K562 (cell line): ENCODE measurements around the gene TRIM37. TPM values are rescaled to one million over a fixed set of nuclear protein-coding genes. Genes with fewer than 3 reads are reported as not detected.
A peak's percentile ranks its signal among the peaks of the same experiment; 100 is the strongest.

Source experiments
- CCAR2 ChIP-seq: fragments of 200-400 bp; formaldehyde crosslinking; IDR thresholded peaks from 2 replicates; pipeline ENCODE4 v1.6.1; 2017; ENCODE audit warnings: mild to moderate bottlenecking, low read depth, low read length
- CEBPZ ChIP-seq: fragments of 150-350 bp; IDR thresholded peaks from 2 replicates; pipeline ENCODE4 v1.6.1; 2014; ENCODE audit warnings: low read depth, mild to moderate bottlenecking, low read length, borderline replicate concordance
- CREB5 ChIP-seq: fragments of 250-450 bp; sonication (Bioruptor Pico); IDR thresholded peaks from 2 replicates; pipeline ENCODE4 v1.5.0; 2020; ENCODE audit warnings: mild to moderate bottlenecking
- FOXP1 ChIP-seq: sonication (generic); formaldehyde crosslinking; IDR thresholded peaks from 2 replicates; pipeline ENCODE4 v1.8.0; 2022; ENCODE audit warnings: mild to moderate bottlenecking, missing genetic modification reagents
- GATAD2B ChIP-seq: fragments of 450-650 bp; IDR thresholded peaks from 2 replicates; pipeline ENCODE4 v1.6.1; 2017; ENCODE audit warnings: mild to moderate bottlenecking, borderline replicate concordance
- HSF4 ChIP-seq: fragments of 250-450 bp; sonication (Bioruptor Pico); IDR thresholded peaks from 2 replicates; pipeline ENCODE4 v2.1.2; 2022; ENCODE audit warnings: mild to moderate bottlenecking, moderate library complexity, borderline replicate concordance
- ID3 ChIP-seq, 2 experiments: fragments of 250-450 bp in 1 of 2; fragments of 450-650 bp in 1 of 2; sonication (Bioruptor Pico) in 1 of 2; IDR thresholded peaks; 2 replicates each; pipeline versions ENCODE4 v1.6.1 to v1.8.0; 2016 to 2021; ENCODE audit warnings: mild to moderate bottlenecking in 2 of 2, moderate library complexity in 2 of 2, missing compliant biosample characterization in 1 of 2, missing genetic modification characterization in 1 of 2
- KLF6 ChIP-seq: fragments of 250-450 bp; sonication (Bioruptor Pico); IDR thresholded peaks from 2 replicates; pipeline ENCODE4 v1.4.0; 2020; ENCODE audit warnings: mild to moderate bottlenecking, moderate library complexity, borderline replicate concordance
- MYC ChIP-seq, 2 experiments: fragments of 250-450 bp in 1 of 2; sonication (Bioruptor Pico) in 1 of 2; IDR thresholded peaks; 2 replicates each; pipeline versions ENCODE4 v1.5.1 to v1.6.1; 2012 to 2021; ENCODE audit warnings: low read depth in 2 of 2, borderline replicate concordance in 1 of 2, improper control_type of control experiment in 1 of 2, low read length in 1 of 2, mild to moderate bottlenecking in 1 of 2, moderate library complexity in 1 of 2
- PHB2 ChIP-seq: fragments of 450-650 bp; IDR thresholded peaks from 2 replicates; pipeline ENCODE4 v1.6.1; 2017; ENCODE audit warnings: low read depth
- RCOR1 ChIP-seq, 2 experiments: IDR thresholded peaks; 2 replicates each; pipeline ENCODE4 v1.6.1; 2012; ENCODE audit warnings: low read depth in 2 of 2, low read length in 2 of 2, borderline replicate concordance in 1 of 2, improper control_type of control experiment in 1 of 2
- SIX5 ChIP-seq, 2 experiments: IDR thresholded peaks; 2 replicates each; pipeline ENCODE4 v1.6.1; 2011; ENCODE audit warnings: low read length in 2 of 2, borderline replicate concordance in 1 of 2, low read depth in 1 of 2, mild to moderate bottlenecking in 1 of 2, moderate library complexity in 1 of 2; ENCODE audit not compliant: insufficient read depth in 1 of 2
- TEAD2 ChIP-seq: fragments of 450-650 bp; IDR thresholded peaks from 2 replicates; pipeline ENCODE4 v1.6.1; 2016; ENCODE audit warnings: missing genetic modification characterization, control low read depth, missing compliant biosample characterization
- TOE1 ChIP-seq, 2 experiments: fragments of 450-650 bp in 1 of 2; sonication (generic) in 1 of 2; formaldehyde crosslinking in 1 of 2; IDR thresholded peaks; 2 replicates each; pipeline versions ENCODE4 v1.7.1 to v1.8.0; 2016 to 2022; ENCODE audit warnings: borderline replicate concordance in 2 of 2, mild to moderate bottlenecking in 2 of 2, antibody characterized with exemption in 1 of 2, inconsistent platforms in 1 of 2, low read depth in 1 of 2, missing genetic modification reagents in 1 of 2, moderate library complexity in 1 of 2
- ZBTB26 ChIP-seq: fragments of 450-650 bp; formaldehyde crosslinking; IDR thresholded peaks from 2 replicates; pipeline ENCODE4 v1.4.0; 2022; ENCODE audit warnings: missing genetic modification characterization
- ZKSCAN3 ChIP-seq: fragments of 250-450 bp; sonication (Bioruptor Pico); IDR thresholded peaks from 2 replicates; pipeline ENCODE4 v1.4.0; 2020
- ZNF143 ChIP-seq: sonication (generic); formaldehyde crosslinking; IDR thresholded peaks from 2 replicates; pipeline ENCODE4 v1.9.0; 2022; ENCODE audit warnings: mild to moderate bottlenecking, missing genetic modification reagents
- ZNF282 ChIP-seq: sonication (generic); formaldehyde crosslinking; IDR thresholded peaks from 2 replicates; pipeline ENCODE4 v1.8.1; 2023; ENCODE audit warnings: missing genetic modification reagents
- ZNF77 ChIP-seq: fragments of 250-450 bp; sonication (Bioruptor Pico); IDR thresholded peaks from 2 replicates; pipeline ENCODE4 v1.5.0; 2020
- ZZZ3 ChIP-seq: fragments of 450-650 bp; IDR thresholded peaks from 2 replicates; pipeline ENCODE4 v1.6.1; 2016; ENCODE audit warnings: antibody characterized with exemption, mild to moderate bottlenecking, moderate library complexity
- polyA plus RNA-seq, 8 experiments: library from polyadenylated mRNA; depleted of rRNA in 4 of 8; stranded (reverse) in 5 of 8; unstranded in 3 of 8; fragments of >200 nt; fragmentation: Nextera tagmentation in 2 of 8; fragmentation: Illumina TruSeq in 1 of 8; extraction: Ambion mirVana in 2 of 8; extraction: Trizol in 1 of 8; gene quantifications; 2 replicates each; pipeline versions ENCODE4 v1.2.1 to v1.2.3, GENCODE V29; 2011 to 2014; ENCODE audit warnings: inconsistent platforms in 1 of 8, missing spikeins in 1 of 8
- total RNA-seq, 7 experiments: library from RNA; depleted of rRNA in 6 of 7; stranded (reverse); fragments of >200 nt in 6 of 7; fragmentation: Illumina TruSeq in 2 of 7; extraction: Trizol in 2 of 7; gene quantifications; 2 replicates each; pipeline versions ENCODE4 v1.2.1 to v1.2.3, GENCODE V29; 2011 to 2021; ENCODE audit warnings: low replicate concordance in 1 of 7

The TRIM37 gene
- total and polyA plus RNA-seq, 9 of the 15 experiments (the other 6 are each of a cell fraction or from before 2014, with no cell fraction given): 4.5 to 31.4 (median 23.8) TPM

- no peak for TF ChIP-seq ZBTB26 (CRISPR knock-in tag)
- TF ChIP-seq CCAR2: no peak
- TF ChIP-seq TOE1 (IDR thresholded peaks at IDR 0.05; ENCODE audit: borderline replicate concordance): peak; percentile 59; the same call in 1 of the 2 replicates
- no peak for TF ChIP-seq TOE1 (CRISPR knock-in tag; IDR thresholded peaks at IDR 0.05; ENCODE audit: borderline replicate concordance, low read depth)
- no peak for TF ChIP-seq CEBPZ
- TF ChIP-seq CREB5 (CRISPR knock-in tag): no peak
- no peak for TF ChIP-seq ID3 (CRISPR knock-in tag; IDR thresholded peaks at IDR 0.05)
- TF ChIP-seq ID3 (tag; IDR thresholded peaks at IDR 0.05): no peak
- no peak for TF ChIP-seq SIX5 (IDR thresholded peaks at IDR 0.05; ENCODE audit: borderline replicate concordance in 1 of 2, insufficient read depth in 1 of 2, low read depth in 1 of 2, low read length in 2 of 2)
- TF ChIP-seq ZKSCAN3 (CRISPR knock-in tag): no peak
- no peak; the same call in 1 of the 2 replicates for TF ChIP-seq MYC (IDR thresholded peaks at IDR 0.05; ENCODE audit: low read depth, low read length)
- TF ChIP-seq MYC (CRISPR knock-in tag; IDR thresholded peaks at IDR 0.05; ENCODE audit: borderline replicate concordance, low read depth): no peak
- TF ChIP-seq KLF6 (CRISPR knock-in tag): no peak
- peak; percentile 33; the same call in 1 of the 2 replicates for TF ChIP-seq GATAD2B
- TF ChIP-seq ZZZ3: no peak
- TF ChIP-seq ZNF143: no peak
- TF ChIP-seq ZNF77 (CRISPR knock-in tag): no peak
- TF ChIP-seq FOXP1 (CRISPR knock-in tag): no peak
- no peak for TF ChIP-seq HSF4 (CRISPR knock-in tag)
- TF ChIP-seq TEAD2: no peak
- TF ChIP-seq ZNF282: no peak
- no peak; a peak in 1 of 4 replicates for TF ChIP-seq RCOR1 (IDR thresholded peaks at IDR 0.05; ENCODE audit: borderline replicate concordance in 1 of 2, low read depth in 2 of 2, low read length in 2 of 2)
- no peak for TF ChIP-seq PHB2
These were observed 48.9 kb upstream of the TRIM37 start, which contains the start of gene PRR11 (continued) for GRCh38 chr17:59155439-59156177.
